HG02884 (cell line): ENCODE measurements around the gene ELF1.
"Not testable (repeated sequence)": the region's sequence is repeated elsewhere in the genome, so short reads cannot be mapped to it uniquely, and the experiment has no call there.

ENCODE experiments used
- ATAC-seq: cut with Tn5 transposase; IDR thresholded peaks from one replicate; pipeline ENCODE4 v1.9.1; 2021; ENCODE audit warnings: mild to moderate bottlenecking, moderate library complexity; ENCODE audit not compliant: unreplicated experiment

Gene ELF1

GRCh38 chr13:41048640-41049039 is 29.5 kb upstream of the ELF1 start:
- no peak for ATAC-seq

- not testable (repeated sequence) for ATAC-seq
Measured at GRCh38 chr13:41042419-41042818, 23.3 kb upstream of the ELF1 start.

DNA sequence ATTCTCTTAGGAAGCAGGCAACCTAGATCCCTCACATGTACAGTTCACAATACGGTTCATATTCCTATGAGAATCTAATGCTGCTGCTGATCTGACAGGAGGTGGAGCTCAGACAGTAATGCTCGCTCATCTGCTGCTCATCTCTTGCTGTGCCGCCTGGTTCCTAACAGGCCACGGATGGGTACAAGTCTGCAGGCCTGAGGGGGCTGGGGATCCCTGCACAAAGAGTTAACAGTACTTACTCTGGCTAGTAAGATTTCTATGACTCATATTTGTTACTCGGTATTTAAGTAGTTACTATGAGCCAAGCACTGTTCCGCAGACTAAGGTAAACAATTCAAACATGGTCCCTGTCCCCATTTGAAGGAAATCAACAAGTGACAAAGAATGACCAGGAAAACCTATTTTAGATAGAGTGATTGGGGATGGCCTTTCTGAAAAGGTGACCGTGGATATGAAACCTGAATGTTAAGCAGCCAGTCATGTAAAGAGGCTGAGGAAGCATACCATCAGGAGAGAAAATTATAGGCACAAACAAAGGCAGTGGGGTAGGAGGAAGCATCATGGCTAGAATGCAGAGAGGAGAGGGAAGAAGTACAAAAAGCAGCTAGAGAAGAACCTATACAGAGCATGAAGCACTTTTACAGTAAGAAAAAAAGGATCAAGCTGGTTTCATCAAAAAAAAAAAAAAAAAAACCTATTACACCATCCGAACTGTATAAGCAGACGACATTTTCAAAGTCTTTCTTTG is 21.6 kb upstream of the ELF1 start:
- no peak for ATAC-seq

DNA sequence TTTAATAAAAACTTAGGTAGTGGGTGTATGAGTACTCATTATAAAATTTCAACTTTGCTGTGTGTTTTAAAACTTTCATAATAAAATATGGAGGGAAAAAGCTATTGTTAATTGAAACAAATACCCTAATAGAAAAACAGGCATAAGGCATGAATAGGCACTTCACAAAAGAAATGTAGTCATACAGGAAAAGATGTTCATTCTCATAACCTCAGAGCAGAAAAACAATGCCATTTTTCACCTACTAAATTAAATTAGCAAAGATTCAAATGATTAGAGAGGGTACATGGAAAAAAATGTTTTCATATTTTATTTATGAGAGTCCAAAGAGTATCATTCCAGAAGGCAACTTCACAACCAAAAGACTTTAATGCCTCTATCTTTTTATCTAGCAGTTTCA is 20.6 kb upstream of the ELF1 start:
- ATAC-seq, result no peak

GRCh38 chr13:41036557-41036956 is 17.4 kb upstream of the ELF1 start:
- ATAC-seq, result not testable (repeated sequence)

DNA sequence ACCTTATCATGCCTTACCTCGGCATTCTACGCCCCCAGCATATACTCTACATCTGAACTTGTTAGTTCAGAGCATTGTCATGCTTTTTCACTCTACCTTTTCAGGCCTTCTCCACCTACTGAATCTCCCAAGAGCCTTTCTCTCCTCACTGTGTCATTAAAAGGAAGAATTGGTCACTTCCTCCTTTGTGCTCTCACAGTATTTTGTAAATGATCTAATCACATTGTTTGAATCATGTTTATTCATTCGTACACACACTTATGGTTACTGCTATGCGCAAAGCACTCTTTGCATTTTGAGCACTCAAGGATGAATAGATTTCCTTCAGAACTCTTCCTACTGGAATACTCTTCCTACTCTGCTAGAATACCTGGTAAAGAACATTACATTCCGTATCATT is 15.8 kb upstream of the ELF1 start:
- ATAC-seq, result no peak

GRCh38 chr13:41034382-41034781 is 15.3 kb upstream of the ELF1 start:
- no peak for ATAC-seq

GRCh38 chr13:41032691-41033376 is 13.7 kb upstream of the ELF1 start:
- ATAC-seq, result no peak

DNA sequence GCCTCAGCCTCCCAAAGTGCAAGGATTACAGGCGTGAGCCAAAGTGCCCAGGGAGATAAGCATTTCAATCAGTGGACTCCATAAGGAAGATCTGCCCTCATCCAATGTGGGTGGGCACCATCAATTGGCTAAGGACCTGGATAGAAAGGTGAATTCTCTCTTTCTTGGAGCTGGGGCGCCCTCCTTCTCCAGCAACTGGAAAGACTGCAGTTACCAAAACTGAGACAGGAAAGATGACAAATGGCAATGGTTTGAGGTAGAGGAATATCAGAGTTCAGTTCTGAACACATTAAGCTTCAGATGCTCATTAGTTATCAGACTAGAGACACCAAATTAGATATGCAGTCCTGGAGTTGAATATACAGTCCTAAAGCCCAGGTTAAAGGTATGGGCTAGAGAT is 10.5 kb upstream of the ELF1 start:
- ATAC-seq, result no peak

DNA sequence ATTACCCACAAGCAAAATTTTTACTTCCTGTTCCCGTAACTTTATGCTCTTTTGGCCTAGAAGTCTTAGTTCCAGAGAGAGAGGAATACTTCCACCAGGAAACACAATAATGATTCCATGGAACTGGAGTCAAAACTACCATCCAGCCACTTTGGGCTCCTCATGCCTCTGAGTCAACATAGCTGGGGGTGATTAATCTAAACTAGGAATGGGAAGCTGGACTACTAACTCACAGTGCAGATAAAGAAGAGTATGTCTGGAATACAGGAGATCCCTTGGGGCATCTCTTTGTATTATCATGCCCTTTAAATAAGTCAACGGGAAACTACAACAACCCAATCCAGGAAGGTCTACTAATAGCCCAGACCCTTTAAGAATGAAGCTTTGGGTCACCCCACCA is 8.9 kb upstream of the ELF1 start:
- no peak for ATAC-seq

GRCh38 chr13:41026788-41027187 is 7.7 kb upstream of the ELF1 start:
- ATAC-seq, result no peak

DNA sequence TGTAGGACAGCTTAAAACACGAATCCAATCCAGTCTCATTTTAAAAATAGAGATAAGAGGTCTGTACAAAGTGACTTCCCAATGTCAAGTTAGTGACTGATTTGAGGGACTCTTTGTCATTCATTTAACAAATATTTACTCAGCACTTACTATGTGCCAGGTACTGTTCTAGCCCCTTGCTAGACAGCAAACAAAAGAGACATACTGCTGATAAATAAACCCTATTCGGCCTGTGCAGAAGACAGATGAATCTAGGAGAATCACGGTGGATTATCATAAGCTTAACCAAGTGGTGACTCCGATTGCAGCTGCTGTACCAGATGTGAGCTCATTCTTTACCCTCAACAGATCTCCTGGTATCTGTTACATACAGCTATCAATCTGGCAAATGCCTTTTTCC is 6.4 kb upstream of the ELF1 start:
- no peak for ATAC-seq

GRCh38 chr13:41019578-41020347 is 647 bp upstream of the ELF1 start:
- no peak for ATAC-seq

- no peak for ATAC-seq
Measured at GRCh38 chr13:41018602-41018948, 541 bp downstream of the ELF1 start.

GRCh38 chr13:41017817-41018601 is 1.1 kb downstream of the ELF1 start:
- ATAC-seq, result no peak

- ATAC-seq, result no peak
Measured at GRCh38 chr13:41017159-41017558, 2.0 kb downstream of the ELF1 start.

- ATAC-seq, result no peak
Measured at GRCh38 chr13:41015920-41016319, 3.2 kb downstream of the ELF1 start.

GRCh38 chr13:41013835-41014234 is 5.3 kb downstream of the ELF1 start:
- ATAC-seq, result peak; percentile 51

DNA sequence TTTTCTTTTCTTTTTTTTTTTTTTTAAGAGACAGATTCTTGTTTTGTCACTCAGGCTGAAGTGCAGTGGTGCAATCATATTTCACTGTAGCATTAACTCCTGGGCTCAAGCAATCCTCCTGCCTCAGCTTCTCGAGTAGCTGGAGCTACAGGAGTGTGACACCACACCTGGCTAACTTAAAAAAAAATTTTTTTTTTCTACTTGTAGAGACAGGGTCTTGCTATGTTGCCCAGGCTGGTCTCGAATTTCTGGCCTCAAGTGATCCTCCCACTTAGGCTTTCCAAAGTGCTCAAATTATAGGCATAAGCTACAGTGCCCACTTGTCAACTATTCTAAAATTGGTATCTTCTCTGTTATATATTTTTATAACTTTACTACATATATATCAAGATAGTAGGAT is 6.6 kb downstream of the ELF1 start:
- ATAC-seq, result no peak

GRCh38 chr13:41011382-41011956 is 7.6 kb downstream of the ELF1 start:
- ATAC-seq, result no peak
